ENCODE data around the gene ABHD13. TPM values are rescaled to one million over a fixed set of nuclear protein-coding genes. Genes with fewer than 3 reads are reported as not detected.

Gene ABHD13
- total RNA-seq, 4 donors from 2014 or later: 9.0 to 15.3 (median 11.3) TPM

- DNase-seq (ENCODE audit: low spot score) (no peak), ATAC-seq (ENCODE audit: low FRiP score) (peak; percentile 74)
- TF ChIP-seq CTCF (IDR thresholded peaks at IDR 0.05): no peak
Measured at GRCh38 chr13:108283110-108283509, 64.9 kb downstream of the ABHD13 start.

Other genes with a start within 250 kb of the ABHD13 start
- 10 to 100 TPM in 1 of 4 donors, 1 to 10 TPM in 3; 8.0 to 11.2 (median 9.2) TPM for gene LIG4, start 2.9 kb upstream of the ABHD13 start, total RNA-seq
- 10 to 100 TPM in 1 of 4 donors, 1 to 10 TPM in 3; 4.7 to 15.6 (median 6.6) TPM for gene TNFSF13B, start 51.3 kb downstream of the ABHD13 start, total RNA-seq